NCI-H2227 (cell line): ENCODE results near the gene ZNF628.

ENCODE experiments used
- DNase-seq: peaks from one replicate; lab custom pipeline; 2025; ENCODE audit not compliant: unreplicated experiment; lab: John Stamatoyannopoulos, UW

ZNF628 gene

GRCh38 chr19:55449469-55449868 is 26.9 kb upstream of the ZNF628 start:
- DNase-seq, result no peak

- peak; percentile 73 for DNase-seq
Measured at GRCh38 chr19:55451163-55451964, 25.1 kb upstream of the ZNF628 start.

- peak; percentile 93 for DNase-seq
Measured at GRCh38 chr19:55451965-55452748, 24.3 kb upstream of the ZNF628 start.

- DNase-seq, result peak; percentile 100
Measured at GRCh38 chr19:55452749-55453346, 23.6 kb upstream of the ZNF628 start.

GRCh38 chr19:55453511-55454260 is 22.7 kb upstream of the ZNF628 start:
- DNase-seq, result no peak

- DNase-seq, result peak; percentile 91
Measured at GRCh38 chr19:55454787-55455243, 21.6 kb upstream of the ZNF628 start.

GRCh38 chr19:55455576-55456235 is 20.7 kb upstream of the ZNF628 start:
- DNase-seq, result no peak

GRCh38 chr19:55456347-55456746 is 20.1 kb upstream of the ZNF628 start:
- no peak for DNase-seq

- no peak for DNase-seq
Measured at GRCh38 chr19:55457683-55458457, 18.5 kb upstream of the ZNF628 start.

- DNase-seq, result peak; percentile 63
Measured at GRCh38 chr19:55459551-55459949, 16.9 kb upstream of the ZNF628 start.

- peak; percentile 67 for DNase-seq
Measured at GRCh38 chr19:55459950-55460657, 16.3 kb upstream of the ZNF628 start.

- DNase-seq, result peak; percentile 92
Measured at GRCh38 chr19:55460670-55461258, 15.7 kb upstream of the ZNF628 start.

- peak; percentile 100 for DNase-seq
Measured at GRCh38 chr19:55461259-55461973, 15.0 kb upstream of the ZNF628 start, which contains the start of gene ISOC2. ISOC2 (minus strand) TSS chr19:55461642; CDS start chr19:55456486, 5,156 bp downstream.

GRCh38 chr19:55461974-55462626 is 14.3 kb upstream of the ZNF628 start:
- DNase-seq, result peak; percentile 75

GRCh38 chr19:55462722-55463121 is 13.7 kb upstream of the ZNF628 start:
- DNase-seq, result no peak

GRCh38 chr19:55463583-55464031 is 12.8 kb upstream of the ZNF628 start:
- DNase-seq, result no peak

GRCh38 chr19:55464039-55464661 is 12.3 kb upstream of the ZNF628 start:
- DNase-seq, result no peak
